ENCODE data around the gene PGBD5.
A peak's percentile ranks its signal among the peaks of the same experiment; 100 is the strongest.

PGBD5 gene

DNA sequence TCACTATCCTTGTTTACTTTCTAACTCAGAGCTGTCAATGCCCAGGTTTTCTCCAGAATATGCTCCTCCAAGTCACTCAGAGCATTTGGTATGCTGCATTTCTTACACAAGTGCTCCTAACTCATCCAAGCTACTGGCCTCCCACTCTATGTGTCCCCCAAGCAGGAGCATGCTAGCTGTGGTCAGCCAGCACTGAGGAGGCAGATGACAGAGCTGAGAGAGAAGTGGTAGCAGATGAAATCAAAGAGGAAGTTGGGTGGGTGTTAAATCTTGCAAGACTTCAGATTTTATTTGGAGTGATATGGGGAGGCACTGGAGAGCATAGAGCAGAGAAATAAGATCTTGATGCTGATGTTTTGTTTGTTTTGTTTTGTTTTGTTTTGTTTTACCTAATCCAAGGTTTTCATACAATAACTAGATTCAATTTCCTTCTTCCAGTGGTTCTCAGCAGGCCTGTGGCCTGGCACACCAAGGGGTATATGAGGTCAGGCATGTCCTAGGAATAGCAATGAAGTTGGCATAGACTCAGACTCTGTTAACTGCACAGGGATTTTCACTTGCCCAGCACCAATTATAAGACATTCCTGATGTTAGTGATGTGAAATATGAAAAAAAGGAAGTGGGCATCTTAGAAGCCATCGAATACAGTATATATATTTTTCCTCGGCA lies 3.1 kb upstream of the PGBD5 start:
- Histone ChIP-seq H3K9me3 (ENCODE audit: low read depth, low read length) (no peaks in the 10 kb centered on the region), H3K36me3 (ENCODE audit: insufficient read depth, low read length) (no peaks in the 10 kb centered on the region), H3K27ac (no peak overlapping the region), H3K9ac (ENCODE audit: insufficient read length) (no peak overlapping the region), H3K4me3 (no peak overlapping the region)
- TF ChIP-seq POLR2AphosphoS5 (IDR thresholded peaks at IDR 0.05; ENCODE audit: borderline replicate concordance, low read depth, low read length) (no peak), EZH2 (IDR thresholded peaks at IDR 0.05) (no peak), FOXP2 (optimal IDR thresholded peaks at IDR 0.05; ENCODE audit: control extremely low read depth, extremely low read length, insufficient read depth) (no peak)
- DNase-seq (ENCODE audit: low read depth, low spot score): no peak

GRCh38 chr1:230427981-230428380 lies 1.8 kb upstream of the PGBD5 start:
- Histone ChIP-seq H3K36me3 (ENCODE audit: insufficient read depth, low read length) (no peaks in the 10 kb centered on the region), H3K9ac (ENCODE audit: insufficient read length) (no peak overlapping the region), H3K9me3 (ENCODE audit: low read depth, low read length) (no peaks in the 10 kb centered on the region), H3K27ac (no peak overlapping the region), H3K4me3 (no peak overlapping the region)
- DNase-seq (ENCODE audit: low read depth, low spot score): no peak
- TF ChIP-seq EZH2 (IDR thresholded peaks at IDR 0.05) (no peak), POLR2AphosphoS5 (IDR thresholded peaks at IDR 0.05; ENCODE audit: borderline replicate concordance, low read depth, low read length) (no peak), FOXP2 (optimal IDR thresholded peaks at IDR 0.05; ENCODE audit: control extremely low read depth, extremely low read length, insufficient read depth) (no peak)

GRCh38 chr1:230427094-230427876 lies 1.2 kb upstream of the PGBD5 start:
- no peaks in the 10 kb centered on the region for H3K9me3 ChIP-seq (ENCODE audit: low read depth, low read length)
- H3K4me3 ChIP-seq: no peak overlapping the region
- no peak overlapping the region for H3K27ac ChIP-seq

DNA sequence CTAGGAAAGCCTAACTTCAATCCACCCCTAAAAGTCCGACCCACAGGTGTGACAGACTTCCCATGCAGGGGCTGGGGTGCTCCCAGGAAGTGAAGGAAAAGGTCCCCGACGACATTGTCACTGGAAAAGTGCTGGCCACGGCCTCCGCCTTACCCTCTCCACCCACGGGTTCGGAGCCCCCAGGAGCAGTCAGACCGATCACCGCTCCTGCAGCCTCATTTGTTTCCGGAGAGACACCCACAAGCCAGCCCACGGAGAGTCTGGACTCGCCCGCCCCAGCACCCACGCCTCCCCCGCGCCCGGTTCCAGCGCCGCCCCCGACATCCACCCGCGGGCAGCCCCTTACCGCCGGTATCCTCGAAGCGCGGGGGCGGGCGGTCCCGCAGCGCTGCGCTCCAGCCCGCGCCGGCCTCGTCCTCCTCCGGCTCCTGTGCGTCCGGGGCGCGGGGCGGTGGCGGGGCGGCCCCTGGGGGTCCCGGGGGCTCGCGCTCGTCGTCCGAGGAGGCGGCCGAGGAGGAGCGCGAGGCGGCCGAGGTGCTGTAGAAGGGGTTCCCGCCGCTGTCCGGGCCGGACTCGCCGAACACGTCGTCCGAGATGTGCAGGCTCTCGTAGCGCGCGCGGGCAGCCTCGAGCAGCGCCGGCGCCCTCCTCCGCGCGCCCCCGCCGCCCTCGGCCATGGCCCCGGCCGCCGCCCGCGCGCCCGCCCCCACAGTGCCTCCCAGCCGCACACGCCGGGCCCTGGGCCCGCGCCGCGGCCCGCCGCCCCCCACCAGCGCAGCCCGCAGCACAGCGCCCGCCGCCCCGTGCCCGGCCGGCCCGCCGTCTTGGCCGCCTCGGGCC lies 660 bp downstream of the PGBD5 start:
- DNase-seq (ENCODE audit: low read depth, low spot score): no peak
- Histone ChIP-seq H3K27ac (no peak overlapping the region), H3K9ac (ENCODE audit: insufficient read length) (no peak overlapping the region), H3K36me3 (ENCODE audit: insufficient read depth, low read length) (no peaks in the 10 kb centered on the region), H3K4me3 (peak overlapping the region; percentile 40; the same call in 1 of the 2 replicates), H3K9me3 (ENCODE audit: low read depth, low read length) (no peaks in the 10 kb centered on the region)
- TF ChIP-seq FOXP2 (optimal IDR thresholded peaks at IDR 0.05; ENCODE audit: control extremely low read depth, extremely low read length, insufficient read depth) (no peak), POLR2AphosphoS5 (IDR thresholded peaks at IDR 0.05; ENCODE audit: borderline replicate concordance, low read depth, low read length) (no peak), EZH2 (IDR thresholded peaks at IDR 0.05) (no peak)

More at GRCh38 chr1:230427094-230427876, 1.2 kb upstream of the PGBD5 start:
- Histone ChIP-seq H3K9ac (ENCODE audit: insufficient read length) (no peak overlapping the region), H3K36me3 (ENCODE audit: insufficient read depth, low read length) (no peaks in the 10 kb centered on the region)
- DNase-seq (ENCODE audit: low read depth, low spot score): no peak
- TF ChIP-seq EZH2 (IDR thresholded peaks at IDR 0.05) (no peak), POLR2AphosphoS5 (IDR thresholded peaks at IDR 0.05; ENCODE audit: borderline replicate concordance, low read depth, low read length) (no peak), FOXP2 (optimal IDR thresholded peaks at IDR 0.05; ENCODE audit: control extremely low read depth, extremely low read length, insufficient read depth) (no peak)

- Histone ChIP-seq H3K9ac (ENCODE audit: insufficient read length) (no peak overlapping the region), H3K4me3 (peak overlapping the region; percentile 40; the same call in 1 of the 2 replicates), H3K36me3 (ENCODE audit: insufficient read depth, low read length) (no peaks in the 10 kb centered on the region), H3K9me3 (ENCODE audit: low read depth, low read length) (no peaks in the 10 kb centered on the region), H3K27ac (no peak overlapping the region)
- TF ChIP-seq EZH2 (IDR thresholded peaks at IDR 0.05) (no peak), FOXP2 (optimal IDR thresholded peaks at IDR 0.05; ENCODE audit: control extremely low read depth, extremely low read length, insufficient read depth) (no peak), POLR2AphosphoS5 (IDR thresholded peaks at IDR 0.05; ENCODE audit: borderline replicate concordance, low read depth, low read length) (no peak)
- no peak for DNase-seq (ENCODE audit: low read depth, low spot score)
These were observed 1.5 kb downstream of the PGBD5 start for GRCh38 chr1:230424391-230425251.

DNA sequence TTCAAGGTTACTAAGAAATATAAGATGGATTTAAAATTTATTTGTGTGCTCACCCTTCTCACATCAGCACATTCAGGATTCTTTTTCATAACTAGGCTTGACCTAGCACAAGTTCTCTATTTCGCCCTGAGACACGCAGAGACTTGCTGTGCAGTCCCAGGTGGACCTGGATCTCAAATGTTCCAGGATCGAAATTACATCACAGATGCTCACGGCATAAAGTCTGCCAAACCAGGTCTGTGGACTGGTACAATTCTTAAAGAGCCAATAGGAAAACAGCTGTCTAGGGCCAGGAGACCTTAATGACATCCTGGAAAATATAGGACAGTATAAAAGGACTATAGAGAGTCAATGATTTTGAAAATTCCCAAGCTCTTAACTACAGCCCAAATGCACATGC lies 2.2 kb downstream of the PGBD5 start:
- Histone ChIP-seq H3K27ac (no peak overlapping the region), H3K9me3 (ENCODE audit: low read depth, low read length) (no peaks in the 10 kb centered on the region), H3K9ac (ENCODE audit: insufficient read length) (no peak overlapping the region), H3K36me3 (ENCODE audit: insufficient read depth, low read length) (no peaks in the 10 kb centered on the region), H3K4me3 (no peak overlapping the region)
- no peak for TF ChIP-seq FOXP2 (optimal IDR thresholded peaks at IDR 0.05; ENCODE audit: control extremely low read depth, extremely low read length, insufficient read depth)
- TF ChIP-seq EZH2 (IDR thresholded peaks at IDR 0.05): no peak
- no peak for TF ChIP-seq POLR2AphosphoS5 (IDR thresholded peaks at IDR 0.05; ENCODE audit: borderline replicate concordance, low read depth, low read length)
- no peak for DNase-seq (ENCODE audit: low read depth, low spot score)

- Histone ChIP-seq H3K9ac (ENCODE audit: insufficient read length) (no peak overlapping the region), H3K27ac (no peak overlapping the region), H3K36me3 (ENCODE audit: insufficient read depth, low read length) (no peaks in the 10 kb centered on the region), H3K4me3 (no peak overlapping the region), H3K9me3 (ENCODE audit: low read depth, low read length) (no peaks in the 10 kb centered on the region)
- no peak for DNase-seq (ENCODE audit: low read depth, low spot score)
- no peak for TF ChIP-seq EZH2 (IDR thresholded peaks at IDR 0.05)
- no peak for TF ChIP-seq FOXP2 (optimal IDR thresholded peaks at IDR 0.05; ENCODE audit: control extremely low read depth, extremely low read length, insufficient read depth)
- TF ChIP-seq POLR2AphosphoS5 (IDR thresholded peaks at IDR 0.05; ENCODE audit: borderline replicate concordance, low read depth, low read length): no peak
These were observed 2.9 kb downstream of the PGBD5 start for GRCh38 chr1:230423261-230423660.
